ENCODE data around the gene UBLCP1.

GRCh38 chr5:159226451-159226850 is 36.6 kb upstream of the UBLCP1 start:
- TF ChIP-seq POLR2A (IDR thresholded peaks at IDR 0.05) (no peak), CTCF (IDR thresholded peaks at IDR 0.05) (no peak)

Measured in vagina (tissue), 2 donors.